HG03521 (cell line): ENCODE results near the gene C14orf93.

Experiments used
- ATAC-seq: cut with Tn5 transposase; IDR thresholded peaks from one replicate; pipeline ENCODE4 v1.9.1; 2021; ENCODE audit warnings: mild to moderate bottlenecking, moderate library complexity; ENCODE audit not compliant: unreplicated experiment

The C14orf93 gene

GRCh38 chr14:23009939-23010726 lies at the start of gene C14orf93:
TSS of gene C14orf93 (minus strand) at chr14:23010143. CDS start at chr14:22999023, 11,120 bp downstream.
- ATAC-seq = peak; percentile 44

- ATAC-seq = no peak
These were observed 48.9 kb upstream of the C14orf93 start for GRCh38 chr14:23058654-23059504.

GRCh38 chr14:23057757-23058653 lies 48.1 kb upstream of the C14orf93 start:
- peak; percentile 50 for ATAC-seq

GRCh38 chr14:23056956-23057756 lies 47.2 kb upstream of the C14orf93 start, which contains the start of gene CDH24:
TSS of gene CDH24 (minus strand) at chr14:23057520. CDS start at chr14:23055733, 1,787 bp downstream.
- ATAC-seq = peak; percentile 43

- no peak for ATAC-seq
These were observed 46.4 kb upstream of the C14orf93 start for GRCh38 chr14:23056145-23056955.

- no peak for ATAC-seq
These were observed 45.7 kb upstream of the C14orf93 start for GRCh38 chr14:23055621-23056144.

- no peak for ATAC-seq
These were observed 45.2 kb upstream of the C14orf93 start for GRCh38 chr14:23055147-23055550.

GRCh38 chr14:23054000-23054811 lies 44.3 kb upstream of the C14orf93 start:
- no peak for ATAC-seq

GRCh38 chr14:23053426-23053825 lies 43.5 kb upstream of the C14orf93 start:
- ATAC-seq = no peak

GRCh38 chr14:23052671-23053070 lies 42.7 kb upstream of the C14orf93 start:
- no peak for ATAC-seq

- ATAC-seq = no peak
These were observed 42.3 kb upstream of the C14orf93 start for GRCh38 chr14:23052182-23052623.

GRCh38 chr14:23051141-23052057 lies 41.5 kb upstream of the C14orf93 start:
- no peak for ATAC-seq

- ATAC-seq = no peak
These were observed 39.1 kb upstream of the C14orf93 start for GRCh38 chr14:23049011-23049410.

GRCh38 chr14:23047751-23048693 lies 38.1 kb upstream of the C14orf93 start:
- no peak for ATAC-seq

GRCh38 chr14:23047034-23047634 lies 37.2 kb upstream of the C14orf93 start:
- no peak for ATAC-seq
